Kidney capillary endothelial cell (primary cell): Measurements from ENCODE around the gene PPP1R12B.
"Not testable (repeated sequence)": the region's sequence is repeated elsewhere in the genome, so short reads cannot be mapped to it uniquely, and the experiment has no call there.

Experiments
- DNase-seq: peaks from one replicate; pipeline ENCODE4 v3.0.0-alpha.2; 2018; ENCODE audit warnings: low spot score

The PPP1R12B gene

GRCh38 chr1:202630096-202630495 is 281.6 kb downstream of the PPP1R12B start:
- not testable (repeated sequence) for DNase-seq

- DNase-seq, result no peak
Measured at GRCh38 chr1:202630541-202630940, 282.0 kb downstream of the PPP1R12B start.

GRCh38 chr1:202631076-202631923 is 282.8 kb downstream of the PPP1R12B start:
- DNase-seq, result no peak

GRCh38 chr1:202632241-202632640 is 283.7 kb downstream of the PPP1R12B start:
- no peak for DNase-seq

- not testable (repeated sequence) for DNase-seq
Measured at GRCh38 chr1:202636171-202636570, 287.7 kb downstream of the PPP1R12B start.

- not testable (repeated sequence) for DNase-seq
Measured at GRCh38 chr1:202637321-202638018, 289.0 kb downstream of the PPP1R12B start.

- no peak for DNase-seq
Measured at GRCh38 chr1:202638019-202638700, 289.7 kb downstream of the PPP1R12B start.

- not testable (repeated sequence) for DNase-seq
Measured at GRCh38 chr1:202638701-202639305, 290.3 kb downstream of the PPP1R12B start.

GRCh38 chr1:202639500-202639899 is 291.0 kb downstream of the PPP1R12B start:
- DNase-seq, result no peak

- DNase-seq, result no peak
Measured at GRCh38 chr1:202642212-202642611, 293.7 kb downstream of the PPP1R12B start.
